GM21515 (cell line): ENCODE results near the gene CRYBB3.

Source experiments
- ATAC-seq: cut with Tn5 transposase; IDR thresholded peaks from one replicate; pipeline ENCODE4 v1.9.1; 2021; ENCODE audit not compliant: unreplicated experiment

CRYBB3 gene

DNA sequence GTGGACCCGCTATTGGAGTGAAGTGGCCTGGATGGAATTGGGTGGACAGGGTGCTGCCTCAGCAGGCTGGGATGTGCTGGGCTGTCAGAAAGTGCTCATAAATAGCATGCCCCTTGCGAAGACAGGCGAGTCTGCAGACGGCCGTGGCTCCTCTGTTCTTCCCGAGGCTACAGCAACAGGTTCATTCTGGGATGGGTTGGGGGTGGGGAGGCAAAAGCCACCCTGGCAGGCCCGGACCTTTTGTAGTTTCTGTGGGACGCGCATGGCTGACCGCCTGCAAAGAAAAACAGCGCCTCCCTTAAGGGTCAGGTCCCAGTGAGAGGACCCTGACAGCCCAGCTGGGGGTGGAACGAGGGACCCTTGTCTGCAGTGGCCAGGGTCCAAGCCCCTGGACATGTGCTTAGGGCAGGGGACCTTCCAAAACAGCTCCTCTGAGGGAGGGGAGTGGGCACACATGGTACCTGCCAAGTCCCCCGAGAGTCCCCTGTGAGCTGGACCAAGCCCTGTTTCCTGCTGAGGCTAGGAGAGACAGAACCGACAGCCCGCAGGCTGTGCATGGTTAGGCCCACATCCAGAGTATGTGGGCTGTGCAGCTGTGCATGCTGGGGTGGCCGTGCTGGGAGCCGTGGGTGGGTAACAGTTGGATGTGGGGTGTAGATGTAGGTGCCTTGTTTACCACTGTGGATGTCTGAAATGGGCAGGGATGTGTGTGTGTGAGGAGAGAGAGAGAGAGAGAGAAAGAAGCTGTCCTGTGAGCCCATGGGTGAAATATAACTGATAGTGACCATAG lies at the start of gene CRYBB3:
TSS of gene CRYBB3 (plus strand) at position 128 of the 790 bp plus-strand sequence. CDS start 1,539 bp downstream, outside the sequence.
- no peak for ATAC-seq

DNA sequence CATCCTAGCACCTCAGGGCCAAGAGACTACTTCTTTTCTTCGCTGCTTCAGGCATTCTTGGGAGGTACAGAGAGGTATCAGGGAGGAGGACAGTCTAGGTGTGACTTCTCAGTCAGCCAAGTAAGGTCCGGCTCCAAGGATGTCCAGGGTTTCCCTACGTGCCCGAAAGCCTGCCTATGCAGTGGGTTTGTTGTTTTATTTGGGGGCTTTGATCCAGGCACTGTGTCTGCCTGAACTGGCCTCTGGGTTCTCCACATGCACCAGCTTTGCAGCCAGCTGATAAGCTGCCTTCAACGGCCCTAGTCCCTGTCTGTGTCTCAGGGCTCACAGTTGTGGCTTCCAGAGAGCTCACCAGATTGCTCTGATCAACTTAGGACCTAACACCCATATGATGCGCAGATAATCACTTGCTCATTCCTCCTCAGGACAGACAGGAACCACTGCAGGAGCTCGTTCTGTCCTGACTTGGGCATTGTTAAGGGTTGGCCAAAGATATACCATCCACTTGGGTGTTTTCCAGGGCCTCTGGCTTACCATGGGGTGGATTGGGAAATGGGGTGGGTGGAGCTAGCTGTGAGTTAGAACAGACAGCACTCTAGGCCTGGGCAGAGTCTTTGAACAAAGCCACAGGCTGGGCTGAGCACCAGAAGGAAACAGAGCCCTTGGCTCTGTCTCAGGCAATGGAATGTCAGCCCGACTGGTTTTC lies 45.5 kb upstream of the CRYBB3 start:
- no peak for ATAC-seq

DNA sequence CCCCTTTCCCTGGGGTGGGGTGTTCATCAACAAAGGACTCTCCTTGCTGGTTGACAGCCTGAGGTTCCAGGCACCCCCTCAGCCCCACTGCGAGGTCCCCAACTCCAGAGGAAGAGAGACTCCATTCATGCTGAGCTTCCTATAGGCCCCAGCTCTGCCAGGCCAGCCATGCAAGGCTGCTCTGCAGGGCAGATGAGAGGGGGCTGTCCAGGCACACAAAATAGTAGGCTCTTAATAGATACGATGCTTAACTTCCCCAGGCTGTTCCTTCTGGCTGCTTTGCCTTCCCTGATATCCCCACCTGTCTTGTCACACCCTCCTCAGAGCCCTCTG lies 45.0 kb upstream of the CRYBB3 start:
- no peak for ATAC-seq

DNA sequence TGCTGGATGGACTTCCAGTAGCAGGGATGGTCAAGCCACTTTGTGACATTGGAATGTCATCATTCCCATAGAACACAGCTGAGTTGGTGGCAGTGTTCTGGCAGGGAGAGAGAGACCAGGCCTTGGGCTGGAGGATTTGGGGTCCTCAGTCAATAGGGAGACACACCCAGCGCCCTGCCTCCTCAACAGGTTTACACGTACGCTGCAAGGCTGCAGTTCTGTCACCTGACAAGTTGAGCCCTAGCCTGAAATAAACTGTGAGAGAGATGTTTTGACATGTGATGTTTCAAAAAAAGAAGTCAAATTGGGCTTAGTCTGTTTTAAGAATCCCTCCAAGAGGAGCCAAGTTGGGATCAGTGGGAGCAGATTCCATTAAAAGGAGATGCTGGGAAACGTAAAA lies 42.9 kb upstream of the CRYBB3 start:
- no peak for ATAC-seq

DNA sequence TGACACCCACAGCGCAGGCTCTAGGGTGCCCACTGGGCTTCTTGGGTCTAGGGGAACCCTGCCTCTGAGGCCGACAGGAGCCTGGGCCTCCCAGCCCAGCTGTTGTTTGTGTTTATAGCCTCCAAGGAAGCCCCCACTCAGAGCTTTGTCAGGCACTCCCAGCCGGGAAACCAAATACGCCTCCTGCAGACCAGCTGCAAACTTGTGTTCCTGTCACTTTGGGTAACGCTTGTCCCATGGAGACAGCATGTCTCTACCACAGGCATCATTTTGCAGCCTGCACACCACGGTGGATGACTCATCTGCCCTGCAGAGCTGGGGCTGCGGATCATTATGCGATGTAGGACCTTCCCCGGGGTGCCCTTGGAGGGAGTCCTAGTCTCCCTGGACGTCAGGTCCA lies 40.6 kb upstream of the CRYBB3 start:
- ATAC-seq, result no peak

DNA sequence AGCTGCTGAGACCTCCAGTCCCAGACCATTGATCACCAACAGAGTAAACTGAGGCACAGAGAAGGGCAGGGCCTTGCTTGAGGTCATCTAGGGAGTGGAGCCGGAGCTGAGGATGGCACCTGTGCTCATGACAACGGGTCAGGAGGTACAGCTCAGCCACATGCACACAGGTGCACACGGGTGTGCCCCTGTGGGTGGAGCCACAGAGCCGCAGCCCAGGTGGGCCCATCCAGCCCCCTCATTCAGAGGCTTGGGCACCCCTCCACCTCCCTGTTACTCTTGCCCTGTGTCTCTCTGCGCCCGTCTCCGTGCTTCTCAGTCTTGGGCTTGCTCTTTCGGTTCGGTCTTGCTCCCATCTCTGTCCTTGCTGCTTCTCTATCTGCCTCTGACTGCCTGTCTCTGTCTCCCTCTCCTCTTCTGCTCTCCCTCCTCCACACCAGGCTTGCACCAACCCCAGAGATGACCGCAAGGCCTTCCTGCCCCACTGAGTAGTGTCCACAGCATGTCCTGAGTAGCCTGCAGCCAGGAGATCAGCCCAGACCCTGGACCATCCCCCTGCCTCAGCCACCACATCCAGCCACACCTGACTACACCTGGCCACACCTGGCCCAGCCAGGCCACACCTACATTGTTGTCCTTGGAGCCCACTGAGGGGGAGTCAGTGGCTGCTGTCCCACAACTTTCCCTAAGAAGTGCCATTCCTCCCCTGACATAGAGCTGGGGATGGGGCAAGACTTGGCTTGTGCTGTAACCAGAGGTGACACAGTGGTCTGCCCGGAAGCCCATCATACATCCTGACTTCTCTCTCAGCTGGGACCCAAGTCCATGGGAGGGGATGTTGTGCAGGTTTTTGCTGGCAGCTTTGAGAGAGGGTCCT lies 39.3 kb upstream of the CRYBB3 start:
- ATAC-seq, result no peak

DNA sequence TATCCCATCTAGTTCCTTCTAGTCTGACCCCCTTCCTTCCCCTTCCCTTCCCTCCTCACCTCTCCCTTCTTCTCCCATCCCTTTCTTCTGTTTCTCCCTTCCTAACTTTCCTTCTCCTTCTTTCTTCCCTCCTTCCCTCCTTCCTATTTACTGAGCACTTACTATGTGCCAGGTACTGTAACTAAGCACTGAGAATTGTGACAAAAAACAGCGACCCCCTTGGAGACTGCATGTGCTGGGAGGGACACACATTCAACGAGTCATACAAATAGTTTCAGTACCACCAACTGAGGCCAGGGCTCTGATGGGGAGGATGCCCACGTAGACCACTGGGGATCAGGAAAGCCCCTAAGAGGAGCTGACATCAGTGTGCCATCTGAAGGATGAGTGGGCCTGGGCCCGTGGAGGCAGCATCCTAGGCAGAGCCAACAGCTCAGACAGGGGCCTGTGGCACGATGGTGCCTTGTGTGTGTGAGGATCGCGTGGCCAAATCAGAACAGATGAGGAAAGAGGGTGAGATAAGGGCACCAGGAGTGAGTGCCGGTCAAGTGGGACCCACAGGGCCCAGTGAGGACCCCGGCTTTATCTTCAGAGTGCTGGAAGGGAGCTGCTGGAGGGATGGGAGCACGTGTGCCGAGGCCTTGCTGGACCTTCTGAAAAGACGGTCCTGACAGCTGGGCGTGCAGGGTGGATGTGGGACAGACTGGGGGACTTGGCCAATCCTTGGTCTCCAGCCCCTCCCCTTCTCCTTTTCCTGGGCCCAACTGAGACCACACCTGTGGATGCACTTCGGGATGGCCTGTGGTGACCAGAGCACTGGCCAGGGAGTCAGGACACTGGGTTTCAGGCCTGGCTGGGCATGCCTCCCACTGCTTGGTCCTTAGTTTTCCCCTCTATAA lies 38.4 kb upstream of the CRYBB3 start:
- ATAC-seq, result no peak

DNA sequence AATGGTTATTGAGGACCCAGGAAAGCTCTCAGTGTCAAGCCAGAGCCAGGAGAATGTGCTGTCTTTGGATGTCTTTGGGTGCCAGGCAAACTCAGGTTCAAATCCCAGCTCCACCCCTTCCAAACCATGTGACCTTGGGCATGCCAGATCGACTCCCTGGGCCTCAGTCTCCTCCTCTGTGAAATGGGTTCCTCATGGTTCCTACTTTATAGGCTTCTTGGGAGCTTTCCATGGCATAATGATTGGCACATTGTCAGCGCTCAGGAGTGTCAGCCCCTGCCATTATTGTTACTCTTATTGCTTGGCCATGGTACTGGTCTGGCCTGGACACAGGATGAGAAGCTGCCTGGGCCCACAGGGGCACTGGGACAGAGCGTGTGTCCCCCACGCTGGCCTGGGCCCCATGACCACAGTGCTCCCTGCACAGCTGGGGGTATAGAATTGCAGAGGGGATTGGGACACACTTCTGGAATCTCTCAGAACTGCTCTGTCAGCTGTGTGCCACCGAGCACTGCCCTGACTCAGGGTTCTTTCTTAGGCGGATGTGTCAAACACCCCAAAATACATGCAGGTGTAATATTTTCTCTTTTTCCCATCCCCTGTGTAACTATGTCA lies 37.6 kb upstream of the CRYBB3 start:
- no peak for ATAC-seq

DNA sequence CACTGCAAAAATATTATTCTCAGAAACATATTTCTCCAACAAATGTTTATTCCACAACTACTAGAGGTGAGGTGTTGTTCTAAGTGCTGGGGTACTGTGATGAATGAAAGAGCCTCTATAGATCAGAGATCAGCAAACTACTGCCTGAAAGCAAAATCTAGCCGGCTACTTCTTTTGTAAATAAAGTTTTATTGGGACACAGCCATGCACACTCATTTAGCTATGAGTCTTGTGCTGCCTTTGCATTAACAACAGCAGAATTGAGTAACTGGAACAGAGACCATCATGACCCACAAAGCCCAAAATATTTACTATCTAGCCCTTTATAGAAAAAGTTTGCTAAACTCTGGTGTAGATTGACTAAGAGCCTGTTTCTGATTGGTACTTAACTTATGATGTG lies 37.1 kb upstream of the CRYBB3 start:
- ATAC-seq, result no peak

DNA sequence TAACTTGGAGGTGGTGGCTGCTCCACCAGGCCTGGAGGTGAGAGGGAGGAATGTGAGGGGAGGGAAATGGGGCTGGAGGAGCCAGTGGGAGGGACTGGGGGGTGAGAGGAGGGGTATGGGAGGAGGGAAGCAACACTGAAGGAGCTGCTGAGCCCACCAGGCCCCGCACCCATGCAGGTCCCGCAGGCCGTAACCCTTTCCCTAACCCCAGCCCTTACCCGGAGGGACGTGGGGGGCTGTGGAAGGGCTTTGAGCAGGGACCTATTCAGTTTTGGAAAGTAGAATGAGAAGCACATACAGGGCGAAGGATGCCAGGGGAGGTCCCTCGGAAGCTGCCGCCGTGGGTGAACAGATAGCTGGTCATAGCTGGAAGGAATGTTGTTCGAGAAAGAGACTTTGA lies 33.9 kb upstream of the CRYBB3 start:
- ATAC-seq, result no peak

DNA sequence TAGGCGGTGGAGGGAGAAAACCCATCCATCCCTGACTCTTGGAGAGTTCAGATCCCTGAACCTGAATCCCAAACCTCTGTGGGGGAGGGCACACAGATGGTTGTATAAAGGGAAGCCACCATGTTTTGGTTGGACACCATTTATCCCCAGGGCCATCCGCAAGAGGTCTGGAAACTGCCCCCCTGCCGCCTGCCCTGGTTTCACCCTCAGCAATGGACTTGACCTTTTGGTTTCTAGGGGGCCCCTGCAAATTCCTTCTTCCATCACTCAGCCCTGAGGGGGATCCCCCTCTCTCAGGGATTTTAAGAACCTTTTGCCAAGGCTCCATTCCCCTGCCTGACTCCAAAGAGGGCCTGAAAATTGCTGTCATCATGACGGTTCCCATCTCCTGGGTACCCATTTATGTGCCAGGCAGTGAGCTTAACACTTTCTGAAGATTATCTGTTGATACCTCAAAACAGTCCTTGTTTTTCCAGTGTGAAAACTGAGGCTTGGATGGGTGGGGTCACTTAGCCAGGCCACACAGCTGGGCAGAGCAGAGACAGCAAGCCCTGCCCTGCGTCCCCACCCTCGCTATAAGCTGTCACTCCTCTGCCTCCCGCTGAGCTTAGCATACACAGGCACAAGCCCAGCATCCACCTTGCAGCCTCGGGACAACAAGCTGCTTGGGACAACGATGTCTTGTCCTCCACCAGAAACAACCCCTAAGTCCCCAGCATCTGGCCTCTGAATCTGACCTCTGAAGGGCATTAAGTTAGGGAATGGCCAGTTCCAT lies 33.2 kb upstream of the CRYBB3 start:
- ATAC-seq, result no peak

DNA sequence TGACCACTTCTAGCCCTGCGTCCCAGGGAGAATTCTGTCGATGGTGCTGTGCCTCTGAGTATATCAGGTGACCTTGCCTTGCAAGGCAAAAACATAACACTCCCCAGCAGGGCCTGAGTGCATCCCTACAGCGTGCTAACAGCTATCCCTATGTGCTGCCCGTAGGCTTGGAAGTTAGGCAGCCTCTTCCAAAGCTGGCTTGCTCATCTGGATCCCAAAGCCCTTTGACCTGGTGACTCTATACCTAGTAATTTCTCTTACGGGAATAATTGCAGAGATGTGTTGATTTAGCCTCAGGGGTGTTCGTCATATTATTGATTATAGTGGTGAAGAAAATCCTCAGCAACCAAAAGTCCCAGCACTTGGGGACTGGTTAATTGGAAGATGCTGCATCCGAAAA lies 32.6 kb upstream of the CRYBB3 start:
- ATAC-seq, result no peak

DNA sequence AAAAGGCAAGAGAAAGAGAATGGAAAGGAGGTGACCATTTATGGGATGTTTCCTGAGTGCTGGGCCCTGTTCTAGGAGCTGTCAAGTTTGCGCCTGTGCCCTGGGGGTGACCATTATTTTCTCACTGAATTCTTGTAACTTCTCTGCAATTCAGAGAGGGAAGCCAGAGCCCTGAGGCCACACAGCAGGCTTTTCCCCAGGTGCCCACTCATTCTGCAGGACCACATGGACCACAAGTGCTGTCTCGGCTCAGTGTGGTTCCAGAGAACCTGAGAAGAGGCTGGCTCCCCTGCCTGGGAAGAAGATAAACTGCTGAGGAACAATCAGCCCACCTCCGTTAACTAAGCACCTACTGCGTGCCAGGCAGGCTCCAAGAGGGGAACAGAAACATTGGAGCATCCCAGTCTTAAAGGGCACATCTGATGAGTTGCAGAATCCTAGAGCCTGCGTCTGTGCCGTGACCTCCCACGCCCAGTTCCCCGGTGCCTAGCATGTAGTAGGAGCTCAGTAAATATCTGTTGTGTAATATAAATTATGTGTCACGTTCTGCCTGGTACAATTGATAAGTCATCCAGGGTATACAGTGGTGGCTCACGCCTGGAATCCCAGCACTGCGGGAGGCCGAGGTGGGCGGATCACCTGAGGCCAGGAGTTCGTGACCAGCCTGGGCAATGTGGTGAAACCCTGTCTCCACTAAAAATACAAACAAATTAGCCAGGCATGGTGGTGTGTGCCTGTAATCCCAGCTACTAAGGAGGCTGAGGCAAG lies 31.6 kb upstream of the CRYBB3 start:
- no peak for ATAC-seq

DNA sequence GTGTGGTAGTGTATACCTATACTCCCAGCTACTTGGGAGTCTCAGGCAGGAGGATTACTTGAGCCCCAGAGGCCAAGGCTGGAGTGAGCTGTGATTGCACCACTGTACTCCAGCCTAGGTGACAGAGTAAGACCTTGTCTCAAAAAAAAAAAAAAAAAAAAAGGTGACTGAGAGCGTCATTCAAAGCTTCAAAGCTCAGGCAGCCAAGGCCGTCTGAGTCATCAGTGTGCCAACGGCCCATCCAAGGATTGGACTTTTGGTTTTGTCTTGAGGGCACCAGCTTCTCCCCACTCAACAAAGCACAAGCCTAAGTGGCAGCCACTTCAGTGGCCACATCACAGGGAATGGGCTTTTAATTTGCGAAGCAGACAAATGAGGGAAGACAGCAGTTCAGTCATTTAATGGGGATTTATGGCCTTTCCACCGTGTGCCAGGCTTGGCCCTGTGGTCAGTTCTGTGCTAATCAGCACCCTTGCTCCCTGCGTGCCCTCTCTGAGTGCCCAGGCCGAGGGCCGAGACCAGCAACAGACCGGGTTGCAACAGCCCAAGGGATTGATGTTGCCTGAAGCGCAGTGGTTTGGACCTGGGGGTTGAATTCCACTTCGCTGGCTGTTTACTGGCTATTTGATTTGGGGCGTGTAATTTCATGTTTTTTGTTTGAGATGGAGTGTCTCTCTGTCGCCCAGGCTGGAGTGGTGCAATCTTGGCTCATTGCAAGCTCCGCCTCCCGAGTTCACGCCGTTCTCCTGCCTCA lies 30.2 kb upstream of the CRYBB3 start:
- ATAC-seq, result no peak

DNA sequence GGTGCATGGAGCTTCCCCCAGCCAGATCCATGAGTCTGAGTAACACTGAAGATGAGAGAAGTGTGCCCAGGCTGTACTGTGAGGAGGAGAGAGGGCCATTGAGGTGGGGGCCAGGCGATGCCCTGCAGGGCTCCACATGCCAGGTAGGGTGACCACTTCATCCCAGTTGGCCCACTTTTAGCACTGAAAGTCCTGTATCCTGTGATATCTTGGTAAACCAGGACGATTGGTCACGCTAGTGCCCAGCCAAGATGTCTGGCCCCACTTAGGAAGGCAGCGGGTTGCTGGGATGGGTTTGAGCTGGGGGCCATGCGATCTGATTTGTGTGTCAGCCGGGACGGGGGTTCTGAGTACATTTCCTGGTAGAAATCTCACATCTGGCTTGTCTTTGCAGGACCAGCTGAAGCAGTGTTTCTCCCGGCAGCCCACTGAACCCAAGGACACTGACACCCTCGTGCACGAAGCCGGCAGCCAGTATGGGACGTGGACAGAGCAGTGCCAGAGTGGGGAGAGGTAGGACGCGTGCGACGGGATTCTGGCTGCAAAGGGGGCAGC lies 29.2 kb upstream of the CRYBB3 start:
- no peak for ATAC-seq

DNA sequence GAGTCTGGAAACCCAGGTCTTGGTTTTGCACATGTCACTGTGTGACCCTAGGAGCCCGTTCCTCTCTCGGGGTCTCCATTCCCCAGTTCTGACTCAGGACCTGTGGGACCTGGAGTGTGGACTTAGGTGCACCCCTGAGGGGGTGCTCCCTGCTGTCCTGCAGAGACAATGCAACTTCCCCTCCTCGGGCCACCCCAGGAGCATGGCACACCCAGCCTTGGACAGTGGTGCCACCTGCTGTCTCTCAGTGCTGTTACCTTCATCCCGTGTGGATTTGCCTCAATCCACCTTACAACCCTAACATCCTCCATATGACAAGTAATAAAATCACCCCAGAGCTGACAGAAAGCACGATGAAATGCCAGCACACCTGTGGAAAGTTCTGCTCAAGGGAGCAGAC lies 27.5 kb upstream of the CRYBB3 start:
- ATAC-seq, result no peak

DNA sequence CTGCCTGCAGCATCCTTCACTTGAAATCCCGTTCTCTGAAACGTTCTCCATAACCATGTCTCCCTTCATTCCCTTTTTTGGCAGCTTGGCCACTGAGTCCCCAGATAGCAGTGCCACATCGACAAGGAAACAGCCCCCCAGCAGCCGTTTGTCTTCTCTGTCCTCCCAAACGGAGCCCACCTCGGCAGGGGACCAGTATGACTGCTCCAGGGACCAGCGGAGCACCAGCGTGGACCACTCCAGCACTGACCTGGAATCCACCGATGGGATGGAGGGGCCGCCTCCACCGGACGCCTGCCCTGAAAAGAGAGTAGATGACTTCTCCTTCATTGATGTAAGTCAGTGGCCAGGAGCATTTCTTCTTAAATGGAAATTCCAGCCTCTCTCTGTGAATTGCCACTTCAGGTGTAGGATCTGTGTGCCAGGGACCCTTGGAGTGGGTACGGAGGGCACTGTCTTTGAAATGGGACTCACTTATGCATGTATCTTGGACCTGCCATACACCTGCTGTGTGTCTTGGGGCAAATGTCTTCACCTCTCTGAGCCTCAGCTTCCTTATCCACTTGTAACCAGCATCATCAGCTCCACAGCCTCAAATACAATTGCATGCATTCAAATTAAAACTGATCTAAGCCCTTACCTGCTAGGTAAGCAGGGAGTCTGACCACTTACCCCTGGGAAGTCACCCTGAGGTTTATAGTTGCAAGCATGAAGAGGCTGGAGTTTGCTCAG lies 25.3 kb upstream of the CRYBB3 start:
- ATAC-seq, result no peak
